Pancreas (tissue), 10 donors: ENCODE measurements around the gene ARRB1. TPM values are rescaled to one million over a fixed set of nuclear protein-coding genes. Genes with fewer than 3 reads are reported as not detected.

Experiments
- ATAC-seq, 4 donors: fragments of 200-7000 bp; cut with Tn5 transposase; one replicate each; pipeline versions ENCODE4 v1.8.0 to v1.9.1; 2020; ENCODE audit warnings: mild to moderate bottlenecking in 4 of 4, moderate library complexity in 4 of 4
- DNase-seq, 6 donors: peaks; one replicate each; pipeline ENCODE4 v3.0.0-alpha.2; 2020
- FAIRE-seq: peaks from 2 replicates; lab custom pipeline; 2012; peaks lifted over from hg19 to GRCh38; lab: Jason Lieb, UNC
- H3K27ac ChIP-seq, 4 donors: fragments of 200-600 bp; sonication (generic); 1 replicate in 3 of 4; 2 replicates in 1 of 4; pipeline versions ENCODE4 v1.5.0 to v1.8.0; 2020
- H3K27me3 ChIP-seq, 4 donors: fragments of 200-600 bp; one replicate each; pipeline ENCODE4 v1.8.0; 2021
- H3K36me3 ChIP-seq, 3 donors: fragments of 200-600 bp; sonication (generic) in 1 of 3; one replicate each; pipeline versions ENCODE4 v1.5.0 to v1.8.0; 2020 to 2021
- H3K4me1 ChIP-seq, 3 donors: fragments of 200-600 bp; one replicate each; pipeline ENCODE4 v1.8.0; 2021
- H3K4me3 ChIP-seq, 4 donors: fragments of 200-600 bp; sonication (generic) in 2 of 4; one replicate each; pipeline versions ENCODE4 v1.5.0 to v1.8.0; 2020 to 2021
- H3K9me3 ChIP-seq, 4 donors: fragments of 200-600 bp; one replicate each; pipeline ENCODE4 v1.8.0; 2021
- WGBS, 2 donors: extraction: QIAGEN DNeasy Blood & Tissue Kit; methylation state at CpG; one replicate each; pipeline ENCODE4 v1.1.7; 2013; 5-methylcytosine and 5-hydroxymethylcytosine counted together
- intact Hi-C, 3 donors: fragments of 100-400 bp; cut with DNase I; formaldehyde crosslinking; loops; one replicate each; pipeline versions ENCODE4 v1.11.1 to v1.14.2; 2022
- polyA plus RNA-seq, 2 donors: library from polyadenylated mRNA; stranded (reverse); fragments of 200-250 nt; gene quantifications; one replicate each; pipeline ENCODE4 v1.2.3, GENCODE V29; 2013
- total RNA-seq, 6 donors: library from RNA; stranded (reverse); fragmentation: NEBNext Ultra II Directional in 4 of 6; extraction: Animal tissue kit (Norgen Biotek cat#: 25700) in 4 of 6; gene quantifications; one replicate each; pipeline versions ENCODE4 v1.2.1 to v1.2.4, GENCODE V29; 2021 to 2023
- TF ChIP-seq, protein P1 (sequence below), 4 donors: fragments of 200-600 bp; sonication (generic) in 3 of 4; IDR thresholded peaks; one replicate each; pipeline versions ENCODE4 v1.5.0 to v1.8.0; 2021; ENCODE audit warnings: antibody characterized with exemption in 4 of 4
- donor health status: healthy with polysubstance abuse.
- donor health status: DM: no; HTN: no; CAD: no; lungs with moderate emphysema.
- donor health status: DM: no; HTN: no; CAD: no.
- donor health status: control.
- donor health status: control.
- donor health status: Bipolar disorder and iron deficiency.
- donor health status: DM: yes; HTN: yes; CAD: no.
- donor health status: DM: no; HTN: no; CAD: no.
- donor health status: DM: no; HTN: no; CAD: no.
- donor health status: DM: yes; HTN: yes; CAD: no.

The ARRB1 gene
- total and polyA plus RNA-seq, 8 donors: 7.8 to 68.1 (median 33.0) TPM

DNA sequence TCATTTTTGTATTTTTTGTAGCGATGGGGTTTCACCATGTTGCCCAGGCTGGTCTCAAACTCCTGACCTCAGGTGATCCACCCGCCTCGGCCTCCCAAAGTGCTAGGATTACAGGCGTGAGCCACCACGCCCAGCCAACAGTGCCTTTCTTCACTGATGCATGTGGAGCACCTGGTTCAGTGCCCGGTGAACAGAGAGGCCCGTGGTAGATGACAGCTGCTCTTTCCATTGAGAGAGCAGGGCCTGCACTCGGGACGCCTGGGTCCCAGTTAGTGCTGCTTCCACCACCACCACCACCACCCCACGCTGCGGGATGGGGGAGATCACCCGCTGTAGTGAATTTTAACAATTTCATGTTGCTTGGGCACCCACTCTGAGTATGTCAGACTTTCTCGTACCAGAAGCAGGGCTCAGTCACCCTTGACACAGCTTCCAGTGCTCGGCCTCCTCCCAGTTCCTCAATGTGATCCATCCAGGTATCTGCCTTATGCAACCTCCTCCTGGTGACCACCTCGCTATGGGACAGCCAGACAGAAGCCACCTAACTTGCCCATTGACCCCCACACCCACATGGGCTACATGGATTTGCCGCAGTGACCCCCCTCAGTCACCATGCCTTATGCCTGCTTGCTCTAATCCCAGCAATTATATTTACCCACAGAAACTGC is 36.6 kb downstream of the ARRB1 start:
- FAIRE-seq (no peak), DNase-seq (peak in 1 of 6 donors; percentile 33), ATAC-seq (no peak)
- Histone ChIP-seq H3K4me1 (peaks cover 17 to 43% (median 20%) of the 10 kb centered on the region in 3 donors), H3K27ac (no peak overlapping the region), H3K4me3 (no peak overlapping the region), H3K9me3 (no peaks in the 10 kb centered on the region), H3K36me3 (no peaks in the 10 kb centered on the region), H3K27me3 (no peaks in the 10 kb centered on the region)
- 87 to 89% methylated on average over 16 of the region's 16 CpGs for WGBS, 2 donors
- TF ChIP-seq, protein P1, sequence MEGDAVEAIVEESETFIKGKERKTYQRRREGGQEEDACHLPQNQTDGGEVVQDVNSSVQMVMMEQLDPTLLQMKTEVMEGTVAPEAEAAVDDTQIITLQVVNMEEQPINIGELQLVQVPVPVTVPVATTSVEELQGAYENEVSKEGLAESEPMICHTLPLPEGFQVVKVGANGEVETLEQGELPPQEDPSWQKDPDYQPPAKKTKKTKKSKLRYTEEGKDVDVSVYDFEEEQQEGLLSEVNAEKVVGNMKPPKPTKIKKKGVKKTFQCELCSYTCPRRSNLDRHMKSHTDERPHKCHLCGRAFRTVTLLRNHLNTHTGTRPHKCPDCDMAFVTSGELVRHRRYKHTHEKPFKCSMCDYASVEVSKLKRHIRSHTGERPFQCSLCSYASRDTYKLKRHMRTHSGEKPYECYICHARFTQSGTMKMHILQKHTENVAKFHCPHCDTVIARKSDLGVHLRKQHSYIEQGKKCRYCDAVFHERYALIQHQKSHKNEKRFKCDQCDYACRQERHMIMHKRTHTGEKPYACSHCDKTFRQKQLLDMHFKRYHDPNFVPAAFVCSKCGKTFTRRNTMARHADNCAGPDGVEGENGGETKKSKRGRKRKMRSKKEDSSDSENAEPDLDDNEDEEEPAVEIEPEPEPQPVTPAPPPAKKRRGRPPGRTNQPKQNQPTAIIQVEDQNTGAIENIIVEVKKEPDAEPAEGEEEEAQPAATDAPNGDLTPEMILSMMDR (IDR thresholded peaks at IDR 0.05): no peak
- intact Hi-C loops: no loop called here

DNA sequence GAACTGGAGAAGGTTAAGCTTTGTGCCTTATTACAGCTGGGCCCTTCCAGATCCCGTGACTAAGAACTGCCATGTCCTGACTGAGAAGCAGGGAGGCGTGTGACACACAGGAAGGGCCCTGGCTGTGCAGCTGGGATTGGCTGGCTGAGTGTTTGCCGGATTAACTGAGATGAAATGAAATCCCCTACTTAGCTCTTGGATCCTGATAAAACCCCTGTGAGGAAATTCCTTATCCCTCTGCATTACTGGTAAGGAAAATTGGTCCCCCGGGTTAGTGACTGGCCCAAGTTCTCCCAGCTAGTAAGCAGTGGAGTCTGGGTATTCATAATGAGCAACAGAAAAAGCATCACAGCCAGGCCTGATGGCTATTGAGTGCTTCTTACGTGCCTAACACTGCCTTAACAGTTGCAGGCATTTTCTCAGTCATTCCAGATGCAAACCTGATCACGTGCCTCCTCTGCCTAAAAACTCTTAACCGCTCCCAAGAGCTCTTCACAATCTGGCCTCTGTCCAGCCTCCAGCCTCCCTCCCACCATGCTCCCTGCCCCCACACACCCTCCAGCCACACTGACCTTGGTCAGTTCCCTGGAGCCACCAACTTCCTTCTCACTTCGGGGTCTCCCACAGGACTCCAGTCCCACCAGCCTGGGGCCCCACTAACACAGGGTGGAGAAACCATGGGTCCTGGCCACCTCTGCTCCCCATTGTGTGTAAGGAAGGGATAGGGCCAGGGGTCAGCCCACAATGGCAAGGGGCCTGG is 37.8 kb downstream of the ARRB1 start:
- H3K36me3 ChIP-seq: no peaks in the 10 kb centered on the region
- ATAC-seq: peak in 3 of 4 donors; percentile 33 to 49 (median 46)
- peaks cover 8 to 41% (median 15%) of the 10 kb centered on the region in 3 donors for H3K4me1 ChIP-seq

DNA sequence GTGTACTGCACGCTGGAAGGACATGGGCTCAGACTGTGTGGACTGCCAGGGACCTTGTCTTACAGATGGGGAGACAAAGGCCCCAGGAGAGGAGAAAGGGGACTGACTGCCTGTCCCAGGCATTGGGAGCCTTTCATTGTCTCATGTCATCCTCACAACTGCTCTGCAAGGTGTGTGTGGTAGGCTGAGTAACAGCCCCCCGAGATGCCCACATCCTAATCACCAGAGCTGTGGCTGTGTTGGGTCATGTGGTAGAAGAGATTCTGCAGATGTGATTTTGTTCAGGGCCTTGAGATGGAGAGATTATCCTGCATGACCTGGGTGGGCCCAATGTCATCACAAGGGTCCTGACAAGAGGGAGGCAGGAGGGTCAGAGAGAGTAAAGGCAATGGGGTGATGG is 39.1 kb downstream of the ARRB1 start:
- no peak for DNase-seq
- intact Hi-C loops: no loop called here
- Histone ChIP-seq H3K27ac (peak overlapping the region in 3 of 4 donors; percentile 23 to 55 (median 34)), H3K4me3 (no peak overlapping the region), H3K36me3 (no peaks in the 10 kb centered on the region), H3K4me1 (peaks cover 3 to 39% (median 11%) of the 10 kb centered on the region in 3 donors), H3K27me3 (no peaks in the 10 kb centered on the region), H3K9me3 (no peaks in the 10 kb centered on the region)
- FAIRE-seq: no peak
- WGBS, 2 donors: 89 to 93% methylated on average over 2 of the region's 2 CpGs
- ATAC-seq: no peak
- TF ChIP-seq, protein P1 (IDR thresholded peaks at IDR 0.05): no peak

More for the DNA sequence above, 37.8 kb downstream of the ARRB1 start:
- FAIRE-seq (no peak), DNase-seq (peak in 1 of 6 donors; percentile 43)
- intact Hi-C loops: no loop called here
- TF ChIP-seq, protein P1 (IDR thresholded peaks at IDR 0.05): no peak
- H3K27ac ChIP-seq: peak overlapping the region in 2 of 4 donors; percentile 32 to 34
- H3K4me3 ChIP-seq: no peak overlapping the region
- 57 to 76% methylated on average over 8 of the region's 8 CpGs for WGBS, 2 donors
- no peaks in the 10 kb centered on the region for H3K27me3 ChIP-seq
- no peaks in the 10 kb centered on the region for H3K9me3 ChIP-seq

DNA sequence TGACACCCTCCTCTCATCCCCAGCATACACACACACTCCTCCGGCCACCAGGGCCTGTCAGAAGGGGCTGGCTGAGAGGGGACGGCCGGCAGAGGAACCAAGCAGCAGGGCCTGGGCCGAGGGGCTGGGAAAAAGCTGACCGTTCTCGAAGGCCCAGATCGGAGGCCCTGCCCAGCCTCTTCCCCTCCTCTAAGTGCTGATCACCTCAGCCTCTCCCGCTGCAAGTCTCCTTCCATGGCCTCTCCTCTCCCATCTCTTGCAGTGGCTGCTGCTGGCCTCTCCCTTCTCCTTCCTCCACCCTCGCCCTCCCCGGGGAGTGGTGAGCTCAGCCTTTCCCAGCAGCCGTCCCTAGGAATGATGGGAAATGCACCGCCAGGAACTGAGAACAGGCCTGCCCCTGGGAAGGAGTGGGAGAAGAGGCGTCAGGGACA is 39.6 kb downstream of the ARRB1 start:
- intact Hi-C loops: no loop called here
- H3K36me3 ChIP-seq: no peaks in the 10 kb centered on the region
- ATAC-seq (peak in 3 of 4 donors; percentile 57 to 66 (median 60)), FAIRE-seq (no peak), DNase-seq (peak in 3 of 6 donors; percentile 50 to 65 (median 63))
- 84% methylated on average over 13 of the region's 13 CpGs for WGBS, 2 donors
- no peaks in the 10 kb centered on the region for H3K27me3 ChIP-seq
- H3K27ac ChIP-seq: peak overlapping the region in 3 of 4 donors; percentile 23 to 55 (median 34)
- TF ChIP-seq, protein P1 (IDR thresholded peaks at IDR 0.05): no peak
- no peak overlapping the region for H3K4me3 ChIP-seq
- H3K9me3 ChIP-seq: no peaks in the 10 kb centered on the region
- peaks cover 0 to 36% (median 11%) of the 10 kb centered on the region in 3 donors for H3K4me1 ChIP-seq
